ENCODE measurements around the gene ARHGEF17.
"Not testable (repeated sequence)": the region's sequence is repeated elsewhere in the genome, so short reads cannot be mapped to it uniquely, and the experiment has no call there.

The ARHGEF17 gene

DNA sequence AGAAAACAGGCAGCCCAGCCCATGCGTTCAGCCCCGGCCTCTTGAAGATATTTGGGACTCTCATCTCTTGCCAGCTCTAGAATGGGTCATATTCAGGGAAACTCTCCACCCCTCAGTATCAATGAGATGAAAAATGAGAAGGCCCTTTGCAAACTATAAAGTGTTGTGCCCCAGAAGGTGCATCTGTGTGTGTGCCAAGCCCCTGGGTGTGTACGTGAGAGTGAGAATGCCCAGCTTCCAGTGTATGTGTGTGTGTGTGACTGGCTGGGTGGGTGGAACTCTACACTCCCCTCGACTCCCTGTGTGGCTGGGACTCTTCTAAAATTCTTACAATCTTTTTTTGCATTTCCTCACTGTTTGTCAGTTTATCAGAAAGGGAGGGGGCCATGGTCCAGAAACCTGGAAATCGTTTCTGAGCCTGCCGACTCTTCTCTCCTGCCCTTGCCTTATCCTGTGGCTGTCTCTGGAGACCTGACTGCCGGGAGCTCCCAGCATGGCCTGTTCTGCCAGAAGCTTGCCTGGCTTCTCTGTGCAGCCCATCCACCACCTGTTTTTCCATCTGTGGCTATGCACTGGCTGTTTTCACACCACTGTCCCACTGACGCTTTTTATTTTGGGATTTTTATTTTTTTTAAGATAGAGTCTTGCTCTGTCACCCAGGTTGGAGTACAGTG, 34.7 kb upstream of the ARHGEF17 start:
- DNase-seq (ENCODE audit: low spot score): no peak

DNA sequence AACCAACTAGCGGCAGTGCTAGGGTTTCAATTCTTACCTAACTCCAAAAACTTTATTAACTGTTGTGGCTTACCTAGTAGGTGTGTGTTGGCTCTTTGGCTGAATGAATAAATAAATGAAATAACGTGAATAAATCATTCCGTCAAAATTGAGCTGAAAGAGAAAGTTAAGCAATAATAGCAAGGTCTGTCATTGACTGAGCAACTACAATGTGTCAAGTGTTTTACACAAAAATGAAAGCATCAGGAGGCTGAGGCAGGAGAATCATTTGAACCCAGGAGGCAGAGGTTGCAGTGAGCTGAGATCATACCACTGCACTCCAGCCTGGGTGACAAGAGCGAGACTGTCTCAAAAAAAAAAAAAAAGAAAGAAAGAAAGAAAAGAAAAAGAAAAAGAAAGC, 33.9 kb upstream of the ARHGEF17 start:
- not testable (repeated sequence) for DNase-seq (ENCODE audit: low spot score)

GRCh38 chr11:73274722-73275380, 33.2 kb upstream of the ARHGEF17 start:
- DNase-seq (ENCODE audit: low spot score): no peak

DNA sequence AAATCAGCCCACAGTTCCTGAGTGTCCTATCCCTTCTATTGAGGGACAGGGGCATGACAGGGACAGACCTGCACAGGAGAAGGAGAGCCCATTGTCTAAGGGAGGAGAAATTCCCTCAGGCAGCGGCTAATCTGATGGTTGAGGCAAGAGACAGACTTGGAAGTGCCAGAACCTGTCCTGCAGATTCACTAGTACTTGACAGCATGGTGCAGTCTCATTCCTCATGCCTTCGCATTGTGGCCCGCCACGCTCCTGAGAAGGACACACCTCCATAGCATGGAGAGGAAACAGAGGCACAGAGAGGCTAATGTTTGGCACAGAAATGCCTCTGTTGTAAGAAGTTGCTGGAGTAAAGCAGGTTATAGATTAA, 32.7 kb upstream of the ARHGEF17 start:
- DNase-seq (ENCODE audit: low spot score): no peak

- no peak for DNase-seq (ENCODE audit: low spot score)
Observed at GRCh38 chr11:73277467-73277866, 30.6 kb upstream of the ARHGEF17 start.

DNA sequence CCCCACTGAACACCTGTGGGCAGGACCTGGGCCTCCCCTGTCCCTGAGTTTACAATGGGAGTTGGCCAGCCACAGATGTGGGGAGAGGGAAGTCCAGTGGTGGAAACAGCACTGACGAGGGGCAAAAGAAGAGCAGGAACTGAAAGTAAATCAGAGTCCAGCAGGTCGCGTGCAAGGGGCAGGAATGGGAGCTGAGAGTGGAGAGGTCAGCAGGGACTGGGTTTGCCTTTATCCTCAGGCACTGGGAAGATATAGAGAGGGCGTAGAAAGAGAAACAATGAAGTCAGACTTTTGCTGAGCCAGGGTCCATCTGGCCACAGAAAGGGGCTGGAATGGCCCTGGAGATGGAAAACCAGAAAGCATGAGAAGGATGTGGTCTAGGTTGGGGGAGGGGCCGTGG, 27.4 kb upstream of the ARHGEF17 start:
- no peak for DNase-seq (ENCODE audit: low spot score)

DNA sequence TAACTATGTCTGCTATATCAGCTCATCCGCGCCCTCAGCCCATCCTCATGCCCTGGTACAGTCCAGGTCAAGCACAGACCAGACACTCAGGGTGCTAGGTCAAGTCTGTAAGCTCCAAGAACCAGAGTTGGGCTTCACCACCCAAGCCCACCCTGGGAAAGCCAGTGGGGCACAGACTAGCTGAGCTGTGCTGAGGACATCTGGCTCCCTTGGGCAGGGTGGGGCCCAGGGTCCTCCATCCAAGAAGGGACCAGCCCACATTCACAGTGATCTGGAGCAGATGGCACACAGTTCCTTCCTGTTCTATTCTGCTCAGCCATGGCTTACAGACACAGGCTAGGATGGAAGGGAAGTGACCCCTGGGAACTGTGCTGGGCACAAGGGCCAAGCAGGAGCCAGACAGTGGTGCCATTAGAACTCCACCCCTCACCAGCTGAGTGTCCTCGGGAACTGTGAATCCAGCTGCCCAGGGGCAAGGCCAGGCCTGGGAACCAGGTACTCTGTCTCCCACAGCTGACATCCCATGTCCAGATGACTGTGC, 26.8 kb upstream of the ARHGEF17 start:
- no peak for DNase-seq (ENCODE audit: low spot score)

- DNase-seq (ENCODE audit: low spot score): no peak
Observed at GRCh38 chr11:73281796-73282660, 26.0 kb upstream of the ARHGEF17 start.

- DNase-seq (ENCODE audit: low spot score): no peak
Observed at GRCh38 chr11:73283276-73284000, 24.6 kb upstream of the ARHGEF17 start.

DNA sequence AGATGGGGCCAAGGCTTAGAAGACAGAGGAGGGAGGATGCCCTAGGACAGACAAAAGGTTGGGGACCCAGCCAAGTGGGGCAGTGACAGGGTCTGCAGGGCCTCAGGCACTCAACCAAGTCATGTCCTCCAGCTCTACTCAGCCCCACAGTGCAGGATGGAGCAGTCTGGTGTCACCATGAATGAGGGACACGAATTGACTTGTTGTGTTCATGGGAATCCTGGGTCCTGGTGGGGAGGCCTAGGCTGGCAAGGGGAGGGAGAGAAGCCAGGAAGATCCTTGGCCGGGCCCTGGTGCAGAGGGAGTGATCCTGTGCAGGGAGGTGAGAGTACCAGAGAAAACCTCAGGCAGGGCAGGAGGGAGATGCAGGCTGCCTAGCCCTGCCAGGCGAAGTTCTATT, 24.0 kb upstream of the ARHGEF17 start:
- DNase-seq (ENCODE audit: low spot score): no peak

DNA sequence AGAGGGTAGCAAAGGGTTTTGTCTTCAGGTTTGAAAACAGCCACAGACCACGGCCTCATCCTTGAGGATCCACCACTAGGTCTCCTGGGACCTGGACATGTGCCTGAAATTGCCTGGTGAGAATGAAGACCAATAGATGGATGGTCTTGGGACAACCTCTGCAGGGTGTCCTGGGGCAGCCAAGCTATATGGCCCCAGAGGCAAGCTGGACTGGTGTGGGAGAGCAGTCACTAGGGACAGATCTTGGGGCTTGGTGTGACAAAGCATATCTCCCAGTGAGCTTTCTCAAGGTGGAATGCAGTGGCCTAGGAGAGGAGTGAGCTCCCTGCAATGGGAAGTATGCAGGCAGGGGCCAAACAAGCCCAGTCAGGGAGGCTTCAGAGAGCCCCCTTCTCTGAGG, 22.4 kb upstream of the ARHGEF17 start:
- DNase-seq (ENCODE audit: low spot score): no peak

DNA sequence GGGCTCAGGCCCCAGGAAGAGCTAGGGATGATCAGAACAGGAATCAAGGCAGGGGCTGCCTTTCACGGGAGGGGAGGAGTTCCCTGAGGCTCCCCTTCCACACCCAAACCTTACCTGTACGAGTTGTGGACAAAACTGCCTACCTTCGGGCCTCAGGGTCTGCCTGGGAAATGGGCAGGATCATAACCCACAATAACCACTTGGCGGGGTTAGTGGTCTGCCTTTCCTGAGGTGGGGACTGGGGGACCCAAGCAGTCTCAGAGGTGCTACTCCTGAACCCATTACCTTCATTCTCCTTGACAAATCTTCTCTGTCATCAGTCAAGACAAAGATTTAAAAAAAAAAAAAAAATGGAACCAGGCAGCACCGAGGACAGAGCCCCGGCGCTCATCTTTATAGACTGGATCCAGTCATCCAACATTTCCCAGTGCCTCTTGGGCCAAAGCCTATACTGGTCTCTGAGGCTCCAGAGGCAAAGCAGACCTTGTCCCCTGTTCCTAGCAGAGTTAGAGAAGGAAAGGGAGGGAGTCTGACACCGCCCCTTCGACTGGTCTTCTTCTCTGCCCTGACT, 21.8 kb upstream of the ARHGEF17 start:
- DNase-seq (ENCODE audit: low spot score): no peak

DNA sequence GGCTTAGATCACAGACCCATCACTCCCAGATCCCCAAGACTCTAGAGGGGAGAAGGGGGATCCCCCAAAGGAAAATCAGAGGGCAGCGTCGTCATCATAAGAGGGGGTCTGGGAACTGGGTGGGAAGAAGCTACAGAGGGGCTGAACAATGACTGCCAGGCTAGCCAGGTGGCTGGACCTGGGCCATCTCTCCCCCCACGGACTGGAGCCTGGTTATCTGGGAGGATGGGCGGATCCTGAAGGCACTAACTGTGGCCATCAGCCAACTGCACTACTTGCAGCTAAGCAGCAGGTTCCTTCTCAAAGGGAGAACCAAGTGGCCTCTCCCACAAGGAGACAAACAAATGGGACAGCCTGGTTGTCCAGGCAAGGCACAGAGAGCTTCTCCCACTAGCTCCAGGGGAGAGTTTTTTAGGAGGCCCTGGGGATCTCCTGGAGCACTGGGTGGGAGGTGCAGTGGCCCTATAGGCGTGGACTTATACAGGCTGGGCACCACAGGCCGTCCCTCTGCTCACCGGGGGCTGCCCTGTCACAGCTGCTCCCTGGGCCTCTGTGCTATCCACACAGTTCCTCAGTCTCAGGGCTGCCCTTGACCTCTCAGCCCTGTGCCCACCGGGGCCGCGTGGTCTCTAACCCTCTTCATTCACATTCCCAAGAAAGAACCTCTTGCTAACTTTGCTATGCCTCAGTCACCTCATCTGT, 20.5 kb upstream of the ARHGEF17 start:
- no peak for DNase-seq (ENCODE audit: low spot score)

- DNase-seq (ENCODE audit: low spot score): no peak
Observed at GRCh38 chr11:73288192-73288872, 19.7 kb upstream of the ARHGEF17 start.

GRCh38 chr11:73288873-73289707, 19.0 kb upstream of the ARHGEF17 start:
- peak; percentile 80 for DNase-seq (ENCODE audit: low spot score)

DNA sequence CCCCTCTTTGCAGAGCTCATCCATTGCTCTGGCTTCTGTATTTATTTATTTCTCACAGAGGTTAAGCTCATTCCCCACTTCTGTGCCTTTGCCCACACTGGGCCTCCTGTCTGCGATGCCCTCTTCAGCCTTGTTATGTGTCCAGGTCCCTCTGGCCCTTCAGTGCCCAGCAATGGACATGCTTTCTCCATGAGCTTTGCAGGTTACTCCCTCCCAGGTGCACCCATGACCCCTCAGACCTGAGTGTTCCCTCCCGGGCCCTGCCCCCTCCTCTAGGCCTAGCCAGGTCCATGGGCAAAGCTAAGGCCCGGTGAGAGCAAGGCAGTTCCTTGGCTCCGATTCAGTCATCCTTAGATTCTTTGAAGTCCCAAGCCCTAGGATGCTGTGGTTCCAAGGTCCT, 17.5 kb upstream of the ARHGEF17 start:
- no peak for DNase-seq (ENCODE audit: low spot score)

GRCh38 chr11:73291196-73291595, 16.9 kb upstream of the ARHGEF17 start:
- DNase-seq (ENCODE audit: low spot score): no peak

- no peak for DNase-seq (ENCODE audit: low spot score)
Observed at GRCh38 chr11:73291781-73292524, 16.1 kb upstream of the ARHGEF17 start.

DNA sequence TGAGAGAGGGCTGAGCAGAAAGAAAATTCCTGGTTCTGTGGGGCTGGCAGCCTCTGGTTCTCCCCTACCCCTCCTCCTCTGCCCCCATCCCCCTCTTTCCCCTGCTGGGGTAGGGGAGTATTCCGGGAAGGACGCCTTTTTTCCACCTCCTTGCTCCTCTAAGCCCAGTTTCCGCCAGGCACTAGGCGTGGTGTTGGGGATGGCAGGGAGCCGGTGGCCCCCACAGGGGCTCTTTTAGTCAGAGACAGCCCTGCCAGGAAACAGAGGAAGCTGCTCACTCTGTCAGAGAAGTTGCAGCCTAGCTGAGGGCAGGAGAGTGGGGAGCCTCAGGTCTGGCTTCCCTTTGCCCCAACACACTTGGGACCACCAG, 15.6 kb upstream of the ARHGEF17 start:
- DNase-seq (ENCODE audit: low spot score): no peak

Data from NAMALWA (cell line).